Type B pancreatic cell (in vitro differentiated cells): ENCODE measurements around the gene AKAP7. TPM values are rescaled to one million over a fixed set of nuclear protein-coding genes. Genes with fewer than 3 reads are reported as not detected.

Source experiments
- DNase-seq: peaks from one replicate; pipeline ENCODE4 v3.0.0; 2021; ENCODE audit warnings: mixed read lengths; ENCODE audit not compliant: unreplicated experiment; ENCODE audit errors: extremely low spot score
- H3K27ac Mint-ChIP-seq: 2 replicates; pipeline ENCODE4 v1.8.0; 2021; ENCODE audit warnings: mild to moderate bottlenecking, mixed read lengths
- H3K27me3 Mint-ChIP-seq: 2 replicates; pipeline ENCODE4 v1.8.0; 2021; ENCODE audit warnings: mixed read lengths
- H3K36me3 Mint-ChIP-seq: 2 replicates; pipeline ENCODE4 v1.8.0; 2021; ENCODE audit warnings: mixed read lengths
- H3K4me1 Mint-ChIP-seq: one replicate; pipeline ENCODE4 v1.8.0; 2021; ENCODE audit warnings: mixed read lengths; ENCODE audit not compliant: unreplicated experiment
- H3K4me3 Mint-ChIP-seq: 2 replicates; pipeline ENCODE4 v1.8.0; 2021; ENCODE audit warnings: mild to moderate bottlenecking, mixed read lengths
- H3K9me3 Mint-ChIP-seq: 2 replicates; pipeline ENCODE4 v1.8.0; 2021; ENCODE audit warnings: mixed read lengths
- total RNA-seq: library from RNA; stranded (reverse); gene quantifications from 2 replicates; pipeline ENCODE4 v1.2.1, GENCODE V29; 2021; ENCODE audit warnings: low replicate concordance
- TF ChIP-seq, protein P1 (sequence below): fragments of 200-600 bp; sonication (generic); conservative IDR thresholded peaks from 2 replicates; pipeline ENCODE4 v1.5.0; 2021; ENCODE audit warnings: antibody characterized with exemption, mild to moderate bottlenecking

Gene AKAP7
- total RNA-seq, 1 donor from 2014 or later: 7.2 TPM

DNA sequence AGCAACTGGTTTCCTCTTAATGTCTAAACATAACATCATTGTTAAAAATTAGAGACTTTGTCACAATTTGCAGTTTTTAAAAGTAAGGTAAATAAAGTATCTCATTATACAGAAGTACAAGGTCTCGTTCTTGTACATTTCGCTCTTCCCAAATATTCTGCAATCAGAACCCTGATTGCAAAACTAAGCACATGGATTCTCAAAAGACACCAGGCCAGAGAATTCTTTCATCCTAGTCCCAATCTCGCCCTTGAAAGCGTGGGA is 355 bp upstream of the AKAP7 start:
- Mint-ChIP-seq H3K27me3 (peaks cover 5% of the 10 kb centered on the region), H3K4me1 (peaks cover 16% of the 10 kb centered on the region)

DNA sequence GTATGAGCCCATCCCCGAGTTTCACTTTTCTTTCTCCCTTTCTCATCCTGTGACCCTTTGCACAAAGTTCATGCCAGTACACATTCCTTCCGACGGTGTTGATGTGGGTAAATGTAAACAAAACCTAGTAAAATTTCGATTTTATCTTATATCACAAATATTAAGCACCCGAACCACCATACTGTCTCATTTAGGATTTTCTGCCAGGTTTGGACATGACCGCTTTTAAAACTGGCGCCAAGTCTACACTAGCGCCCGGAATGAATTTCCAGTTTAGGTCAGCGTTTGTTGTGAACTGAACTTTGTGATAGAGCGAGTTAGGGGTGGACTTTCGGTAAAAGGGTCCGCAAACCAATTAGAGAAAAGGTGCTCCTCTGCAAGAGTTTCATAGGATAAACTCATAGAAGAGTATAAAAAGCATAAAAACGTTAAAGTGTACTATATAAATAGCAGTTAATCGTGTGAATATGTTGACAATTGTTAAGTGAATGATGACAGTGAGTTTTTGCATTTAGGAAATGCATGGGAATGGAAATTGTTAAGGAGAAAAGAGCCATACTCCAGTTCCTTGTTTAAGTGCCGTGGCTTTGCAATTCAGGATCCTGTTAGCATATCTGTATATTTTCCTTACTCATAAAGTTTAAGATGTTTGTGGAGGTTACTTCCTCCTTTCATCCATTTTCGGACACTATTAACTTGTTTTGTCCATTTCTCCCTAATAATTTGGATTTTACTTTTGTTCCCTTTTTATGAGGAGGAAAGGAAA is 937 bp downstream of the AKAP7 start:
- Mint-ChIP-seq H3K9me3 (no peaks in the 10 kb centered on the region), H3K27ac (peak overlapping the region; percentile 78), H3K4me1 (peaks cover 16% of the 10 kb centered on the region), H3K27me3 (peaks cover 5% of the 10 kb centered on the region), H3K4me3 (peak overlapping the region; percentile 89), H3K36me3 (peaks cover 8% of the 10 kb centered on the region)
- TF ChIP-seq, protein P1, sequence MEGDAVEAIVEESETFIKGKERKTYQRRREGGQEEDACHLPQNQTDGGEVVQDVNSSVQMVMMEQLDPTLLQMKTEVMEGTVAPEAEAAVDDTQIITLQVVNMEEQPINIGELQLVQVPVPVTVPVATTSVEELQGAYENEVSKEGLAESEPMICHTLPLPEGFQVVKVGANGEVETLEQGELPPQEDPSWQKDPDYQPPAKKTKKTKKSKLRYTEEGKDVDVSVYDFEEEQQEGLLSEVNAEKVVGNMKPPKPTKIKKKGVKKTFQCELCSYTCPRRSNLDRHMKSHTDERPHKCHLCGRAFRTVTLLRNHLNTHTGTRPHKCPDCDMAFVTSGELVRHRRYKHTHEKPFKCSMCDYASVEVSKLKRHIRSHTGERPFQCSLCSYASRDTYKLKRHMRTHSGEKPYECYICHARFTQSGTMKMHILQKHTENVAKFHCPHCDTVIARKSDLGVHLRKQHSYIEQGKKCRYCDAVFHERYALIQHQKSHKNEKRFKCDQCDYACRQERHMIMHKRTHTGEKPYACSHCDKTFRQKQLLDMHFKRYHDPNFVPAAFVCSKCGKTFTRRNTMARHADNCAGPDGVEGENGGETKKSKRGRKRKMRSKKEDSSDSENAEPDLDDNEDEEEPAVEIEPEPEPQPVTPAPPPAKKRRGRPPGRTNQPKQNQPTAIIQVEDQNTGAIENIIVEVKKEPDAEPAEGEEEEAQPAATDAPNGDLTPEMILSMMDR: no peak
- DNase-seq: no peak

More for the DNA sequence above, 355 bp upstream of the AKAP7 start:
- Mint-ChIP-seq H3K27ac (peak overlapping the region; percentile 79), H3K4me3 (peak overlapping the region; percentile 91), H3K36me3 (peaks cover 8% of the 10 kb centered on the region), H3K9me3 (no peaks in the 10 kb centered on the region)
- no peak for DNase-seq
- TF ChIP-seq, protein P1: no peak

DNA sequence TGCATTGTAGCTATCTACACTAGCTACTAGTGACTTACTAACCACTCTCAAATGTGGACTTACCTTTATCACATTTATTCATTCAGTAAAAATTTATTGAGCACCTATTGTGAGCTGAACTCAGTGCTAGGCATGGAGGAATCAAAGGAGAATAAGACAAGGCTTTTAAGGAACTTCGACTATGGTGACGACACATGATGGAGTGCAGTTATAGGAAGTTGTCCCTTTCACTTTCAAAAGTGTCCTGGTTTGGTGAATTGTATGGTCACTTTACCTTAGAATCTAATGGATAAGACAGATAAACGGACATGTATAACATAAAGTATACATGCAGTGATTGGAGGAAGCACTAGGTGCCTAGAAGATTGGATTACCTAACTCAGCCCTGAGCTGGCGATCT is 4.3 kb downstream of the AKAP7 start:
- no peak overlapping the region for H3K4me3 Mint-ChIP-seq
- no peaks in the 10 kb centered on the region for H3K9me3 Mint-ChIP-seq
- DNase-seq: no peak
- H3K27ac Mint-ChIP-seq: no peak overlapping the region
- H3K27me3 Mint-ChIP-seq: no peaks in the 10 kb centered on the region
- TF ChIP-seq, protein P1: no peak
- H3K36me3 Mint-ChIP-seq: peaks cover 15% of the 10 kb centered on the region
- peaks cover 14% of the 10 kb centered on the region for H3K4me1 Mint-ChIP-seq

DNA sequence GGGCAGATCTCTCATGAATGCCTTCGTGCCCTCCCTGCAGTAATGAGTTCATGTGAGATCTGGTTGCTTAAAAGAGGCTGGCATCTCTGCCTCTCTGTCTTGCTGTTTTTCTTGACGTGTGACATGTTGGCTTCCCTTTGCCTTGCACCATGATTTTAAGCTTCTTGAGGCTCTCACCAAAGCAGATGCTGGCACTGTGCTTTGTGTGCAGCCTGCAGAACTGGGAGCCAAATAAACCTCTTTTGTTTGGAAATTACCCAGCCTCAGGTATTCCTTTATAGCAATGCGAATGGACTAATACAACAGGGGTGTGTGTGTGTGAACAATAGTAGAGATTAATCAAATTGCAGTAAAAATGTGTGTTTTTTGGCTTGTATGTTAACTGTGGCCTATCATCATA is 8.1 kb downstream of the AKAP7 start:
- Mint-ChIP-seq H3K27ac (no peak overlapping the region), H3K27me3 (no peaks in the 10 kb centered on the region), H3K4me1 (no peaks in the 10 kb centered on the region), H3K9me3 (no peaks in the 10 kb centered on the region), H3K36me3 (peaks cover 13% of the 10 kb centered on the region), H3K4me3 (no peak overlapping the region)
- DNase-seq: no peak
- TF ChIP-seq, protein P1: no peak

DNA sequence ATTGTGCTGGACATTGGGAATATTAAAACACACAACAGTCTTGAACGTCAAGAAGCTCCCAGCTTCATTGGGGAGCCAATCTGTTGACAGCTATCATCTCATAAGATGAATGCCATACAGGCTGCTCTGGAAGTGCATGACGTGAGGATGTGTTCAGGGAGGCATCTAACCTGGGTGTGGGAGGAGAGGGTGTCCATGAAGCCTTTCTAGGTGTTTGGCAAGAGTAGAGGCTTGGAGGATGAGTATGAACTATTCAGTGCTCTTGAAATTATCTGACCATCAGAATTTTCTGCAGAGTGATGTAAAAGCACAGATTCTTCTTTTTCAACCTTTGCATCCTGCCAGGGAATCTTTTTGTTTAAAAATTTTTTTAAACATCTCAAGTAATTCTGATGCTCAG is 11.6 kb downstream of the AKAP7 start:
- TF ChIP-seq, protein P1: no peak
- no peak overlapping the region for H3K27ac Mint-ChIP-seq
- no peaks in the 10 kb centered on the region for H3K4me1 Mint-ChIP-seq

More for the DNA sequence above, 11.6 kb downstream of the AKAP7 start:
- Mint-ChIP-seq H3K9me3 (no peaks in the 10 kb centered on the region), H3K36me3 (peaks cover 11% of the 10 kb centered on the region), H3K4me3 (no peak overlapping the region), H3K27me3 (no peaks in the 10 kb centered on the region)
- DNase-seq: no peak
